Mammary epithelial cell (primary cell): ENCODE data around the gene CFAP57.

Experiments used
- EZH2 ChIP-seq: IDR thresholded peaks from 2 replicates; pipeline ENCODE4 v1.6.1; 2012; ENCODE audit warnings: low read length, inconsistent platforms, borderline replicate concordance
- TF ChIP-seq, protein P1 (sequence below), 2 donors: IDR thresholded peaks in 1 of 2; conservative IDR thresholded peaks in 1 of 2; 2 replicates each; pipeline ENCODE4 v1.5.1; 2011 to 2012; ENCODE audit warnings: inconsistent platforms in 2 of 2, low read length in 2 of 2, mild to moderate bottlenecking in 2 of 2, control low read depth in 1 of 2, low read depth in 1 of 2; ENCODE audit not compliant: insufficient read depth in 1 of 2; ENCODE audit errors: extremely low read depth in 1 of 2

DNA sequence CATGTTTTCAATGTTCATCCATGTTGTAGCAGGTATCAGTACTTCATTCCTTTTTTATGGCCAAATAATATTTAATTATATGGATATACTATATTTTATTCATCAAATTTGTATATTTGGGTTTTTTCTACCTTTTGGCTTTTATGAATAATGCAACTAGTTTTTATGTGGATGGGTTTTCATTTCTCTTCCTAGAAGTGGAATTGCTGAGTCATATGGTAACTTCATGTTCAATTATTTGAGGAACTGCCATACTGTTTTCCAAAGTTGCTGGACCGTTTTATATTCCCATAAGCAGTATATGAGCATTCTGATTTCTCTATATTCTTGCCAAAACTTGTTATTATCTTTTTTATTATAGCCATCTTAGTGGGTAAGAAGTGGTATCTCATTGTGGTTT is 16.0 kb downstream of the CFAP57 start:
- TF ChIP-seq, protein P1, sequence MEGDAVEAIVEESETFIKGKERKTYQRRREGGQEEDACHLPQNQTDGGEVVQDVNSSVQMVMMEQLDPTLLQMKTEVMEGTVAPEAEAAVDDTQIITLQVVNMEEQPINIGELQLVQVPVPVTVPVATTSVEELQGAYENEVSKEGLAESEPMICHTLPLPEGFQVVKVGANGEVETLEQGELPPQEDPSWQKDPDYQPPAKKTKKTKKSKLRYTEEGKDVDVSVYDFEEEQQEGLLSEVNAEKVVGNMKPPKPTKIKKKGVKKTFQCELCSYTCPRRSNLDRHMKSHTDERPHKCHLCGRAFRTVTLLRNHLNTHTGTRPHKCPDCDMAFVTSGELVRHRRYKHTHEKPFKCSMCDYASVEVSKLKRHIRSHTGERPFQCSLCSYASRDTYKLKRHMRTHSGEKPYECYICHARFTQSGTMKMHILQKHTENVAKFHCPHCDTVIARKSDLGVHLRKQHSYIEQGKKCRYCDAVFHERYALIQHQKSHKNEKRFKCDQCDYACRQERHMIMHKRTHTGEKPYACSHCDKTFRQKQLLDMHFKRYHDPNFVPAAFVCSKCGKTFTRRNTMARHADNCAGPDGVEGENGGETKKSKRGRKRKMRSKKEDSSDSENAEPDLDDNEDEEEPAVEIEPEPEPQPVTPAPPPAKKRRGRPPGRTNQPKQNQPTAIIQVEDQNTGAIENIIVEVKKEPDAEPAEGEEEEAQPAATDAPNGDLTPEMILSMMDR (conservative IDR thresholded peaks at IDR 0.05 in 1 of 2, IDR thresholded peaks at IDR 0.05 in 1 of 2; ENCODE audit: extremely low read depth in 1 of 2, insufficient read depth in 1 of 2, low read depth in 1 of 2, low read length in 2 of 2): no peak
- TF ChIP-seq EZH2: no peak
